ENCODE results near the gene POT1. TPM values are rescaled to one million over a fixed set of nuclear protein-coding genes. Genes with fewer than 3 reads are reported as not detected.

Gene POT1
- total RNA-seq, 4 donors from 2014 or later = 5.1 to 20.3 (median 10.4) TPM

DNA sequence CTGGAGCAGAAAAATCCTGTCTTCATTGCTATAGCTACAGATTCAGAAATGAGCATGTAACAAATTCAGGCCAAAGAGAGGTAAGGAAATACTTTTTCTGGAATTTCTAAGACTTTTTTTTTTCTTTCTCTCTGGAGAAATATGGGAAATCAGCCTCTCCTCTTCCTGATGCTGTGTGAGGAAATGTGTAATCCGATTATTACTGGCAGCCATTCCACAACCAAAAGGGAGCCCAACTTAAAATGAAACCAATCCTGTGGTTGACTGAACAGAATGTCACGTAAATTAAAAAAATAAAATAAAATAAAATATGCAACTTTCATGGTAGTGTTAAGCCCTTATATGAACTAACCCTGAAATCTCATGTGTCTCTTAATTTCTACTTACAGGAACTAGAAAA is 10.7 kb upstream of the POT1 start:
- Histone ChIP-seq H3K9me3 (no peaks in the 10 kb centered on the region), H3K4me1 (no peaks in the 10 kb centered on the region), H3K27ac (no peak overlapping the region), H3K36me3 (no peaks in the 10 kb centered on the region), H3K27me3 (no peaks in the 10 kb centered on the region), H3K4me3 (no peak overlapping the region)
- TF ChIP-seq POLR2A (IDR thresholded peaks at IDR 0.05) (no peak), CTCF (IDR thresholded peaks at IDR 0.05 in 4 of 5, conservative IDR thresholded peaks at IDR 0.05 in 1 of 5) (no peak)
- DNase-seq = no peak
- intact Hi-C loops (cut with DNase I; ENCODE audit: low total_unique reads) = no loop called here
- in situ Hi-C loops (cut with MboI; ENCODE audit: low sequenced_read_pairs in 4 of 4) = loop anchor here in 1 of 4 donors (25.0 kb wide), 1 partner anchor 1203 kb away; the partner anchor contains the start of gene WASL
- ATAC-seq = no peak

- Histone ChIP-seq H3K9me3 (no peaks in the 10 kb centered on the region), H3K27ac (no peak overlapping the region), H3K4me3 (no peak overlapping the region), H3K36me3 (no peaks in the 10 kb centered on the region), H3K27me3 (no peaks in the 10 kb centered on the region), H3K4me1 (no peaks in the 10 kb centered on the region)
- DNase-seq (no peak), ATAC-seq (no peak)
- intact Hi-C loops (cut with DNase I; ENCODE audit: low total_unique reads) = no loop called here
- in situ Hi-C loops (cut with MboI; ENCODE audit: low sequenced_read_pairs in 4 of 4) = loop anchor here in 1 of 4 donors (25.0 kb wide), 1 partner anchor 1201 kb away; the partner anchor contains the start of gene WASL
- TF ChIP-seq POLR2A (IDR thresholded peaks at IDR 0.05) = no peak
- no peak for TF ChIP-seq CTCF (IDR thresholded peaks at IDR 0.05 in 4 of 5, conservative IDR thresholded peaks at IDR 0.05 in 1 of 5)
These were observed 8.5 kb upstream of the POT1 start for GRCh38 chr7:124938128-124938527.

DNA sequence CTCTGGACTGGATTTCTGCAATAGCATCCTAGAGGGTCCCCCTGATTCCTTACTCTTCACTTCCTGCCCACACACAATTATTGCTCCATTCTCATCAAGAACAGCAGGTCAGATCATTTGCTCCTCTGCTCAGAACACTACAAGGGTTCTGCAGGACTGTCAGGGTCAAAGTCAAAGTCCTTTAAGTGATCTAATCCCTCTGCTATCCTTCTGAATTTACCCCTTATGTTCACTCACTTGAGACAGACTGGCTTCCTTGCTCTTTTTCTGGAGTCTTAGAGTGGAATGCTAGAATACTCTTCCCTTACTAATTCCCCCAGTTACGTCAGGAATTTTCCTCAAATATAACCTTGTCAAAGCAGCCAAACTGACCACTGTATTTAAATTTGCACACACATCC is 7.5 kb upstream of the POT1 start:
- TF ChIP-seq CTCF (IDR thresholded peaks at IDR 0.05 in 4 of 5, conservative IDR thresholded peaks at IDR 0.05 in 1 of 5) (no peak), POLR2A (IDR thresholded peaks at IDR 0.05) (no peak)
- intact Hi-C loops (cut with DNase I; ENCODE audit: low total_unique reads) = no loop called here

DNA sequence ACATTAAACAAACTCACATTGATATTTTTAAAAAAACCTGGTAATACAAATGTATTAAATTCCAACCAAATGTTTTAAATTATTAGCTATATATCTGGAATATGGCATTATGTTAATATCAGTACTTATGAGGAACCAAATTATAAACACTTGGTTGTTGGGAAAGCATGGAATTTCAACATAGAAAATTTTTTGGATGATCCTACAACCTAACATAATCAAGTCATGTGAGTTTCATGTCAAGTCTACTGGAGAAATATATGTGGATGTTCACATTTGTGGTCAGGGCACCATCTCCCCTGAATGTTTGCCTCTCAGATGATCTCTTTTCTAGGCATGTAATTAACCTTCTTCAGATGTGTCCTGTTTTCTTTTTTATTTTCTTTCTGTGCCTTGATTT is 5.2 kb upstream of the POT1 start:
- H3K9me3 ChIP-seq = no peaks in the 10 kb centered on the region
- ATAC-seq = no peak
- DNase-seq = no peak
- H3K4me3 ChIP-seq = no peak overlapping the region
- in situ Hi-C loops (cut with MboI; ENCODE audit: low sequenced_read_pairs in 4 of 4) (loop anchor here in 1 of 4 donors (25.0 kb wide), 1 partner anchor 1198 kb away; the partner anchor contains the start of gene WASL), intact Hi-C loops (cut with DNase I; ENCODE audit: low total_unique reads) (no loop called here)
- no peaks in the 10 kb centered on the region for H3K36me3 ChIP-seq
- no peak overlapping the region for H3K27ac ChIP-seq
- H3K4me1 ChIP-seq = no peaks in the 10 kb centered on the region
- H3K27me3 ChIP-seq = no peaks in the 10 kb centered on the region
- TF ChIP-seq POLR2A (IDR thresholded peaks at IDR 0.05) = no peak
- TF ChIP-seq CTCF (IDR thresholded peaks at IDR 0.05 in 4 of 5, conservative IDR thresholded peaks at IDR 0.05 in 1 of 5) = no peak

More for the DNA sequence above, 7.5 kb upstream of the POT1 start:
- in situ Hi-C loops (cut with MboI; ENCODE audit: low sequenced_read_pairs in 4 of 4) = loop anchor here in 1 of 4 donors (25.0 kb wide), 1 partner anchor 1200 kb away; the partner anchor contains the start of gene WASL
- no peaks in the 10 kb centered on the region for H3K27me3 ChIP-seq
- no peaks in the 10 kb centered on the region for H3K4me1 ChIP-seq
- DNase-seq = no peak
- no peak overlapping the region for H3K4me3 ChIP-seq
- no peaks in the 10 kb centered on the region for H3K36me3 ChIP-seq
- H3K27ac ChIP-seq = no peak overlapping the region
- H3K9me3 ChIP-seq = no peaks in the 10 kb centered on the region
- no peak for ATAC-seq

Measured in gastrocnemius medialis (tissue), 4 donors.